ENCODE data around the gene UBAP1.
A peak's percentile ranks its signal among the peaks of the same experiment; 100 is the strongest.
"Not testable (repeated sequence)": the region's sequence is repeated elsewhere in the genome, so short reads cannot be mapped to it uniquely, and the experiment has no call there.

Gene UBAP1

GRCh38 chr9:34219421-34219820, 40.6 kb downstream of the UBAP1 start:
- no peak for DNase-seq

GRCh38 chr9:34220218-34220617, 41.4 kb downstream of the UBAP1 start:
- DNase-seq = no peak

GRCh38 chr9:34224349-34224748, 45.5 kb downstream of the UBAP1 start:
- no peak for DNase-seq

GRCh38 chr9:34226144-34226760, 47.4 kb downstream of the UBAP1 start:
- not testable (repeated sequence) for DNase-seq

DNA sequence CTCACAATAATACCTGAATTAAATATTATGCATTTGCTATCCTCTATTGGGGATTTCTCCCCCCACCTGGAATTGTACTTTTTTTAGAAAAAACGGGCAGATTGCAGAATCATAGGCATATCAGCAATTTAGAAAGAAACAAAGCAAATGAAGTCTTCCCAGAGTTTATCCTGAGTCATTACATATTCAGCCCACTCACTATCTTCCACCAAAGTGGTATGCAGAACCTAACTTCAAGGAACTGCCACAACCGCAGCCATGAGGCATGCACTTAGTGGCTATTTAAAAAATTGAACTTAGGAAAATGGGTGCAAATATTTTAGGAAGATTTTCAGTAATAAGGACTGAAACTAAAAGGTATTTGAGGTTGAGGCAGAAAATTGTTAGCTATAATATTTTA, 48.6 kb downstream of the UBAP1 start:
- no peak for DNase-seq

- no peak for DNase-seq
Measured at GRCh38 chr9:34230556-34230955, 51.7 kb downstream of the UBAP1 start.

GRCh38 chr9:34232201-34232600, 53.4 kb downstream of the UBAP1 start:
- DNase-seq = no peak

GRCh38 chr9:34233672-34234071, 54.8 kb downstream of the UBAP1 start:
- no peak for DNase-seq

- no peak for DNase-seq
Measured at GRCh38 chr9:34237836-34238235, 59.0 kb downstream of the UBAP1 start.

GRCh38 chr9:34240006-34240405, 61.2 kb downstream of the UBAP1 start:
- no peak for DNase-seq

DNA sequence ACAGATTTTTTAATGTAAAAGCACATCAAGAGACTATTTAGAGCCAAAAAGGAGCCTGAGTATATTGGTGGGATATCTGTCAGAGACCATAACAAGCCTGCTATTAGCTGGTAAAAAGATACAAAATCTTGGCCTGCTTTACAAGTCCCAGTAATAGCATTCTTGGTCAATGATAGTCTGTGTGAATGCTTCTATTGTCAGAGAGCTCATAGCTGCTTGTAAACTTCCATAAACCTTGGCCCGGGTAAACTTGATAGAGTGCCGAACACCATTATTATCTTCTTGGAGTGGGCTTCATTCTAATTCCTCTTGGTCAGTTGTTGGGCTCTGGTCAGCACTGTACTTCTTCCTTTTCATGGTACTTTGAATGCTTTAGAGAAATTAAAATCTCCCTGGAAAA, 64.0 kb downstream of the UBAP1 start:
- no peak for DNase-seq

- not testable (repeated sequence) for DNase-seq
Measured at GRCh38 chr9:34245212-34245611, 66.4 kb downstream of the UBAP1 start.

DNA sequence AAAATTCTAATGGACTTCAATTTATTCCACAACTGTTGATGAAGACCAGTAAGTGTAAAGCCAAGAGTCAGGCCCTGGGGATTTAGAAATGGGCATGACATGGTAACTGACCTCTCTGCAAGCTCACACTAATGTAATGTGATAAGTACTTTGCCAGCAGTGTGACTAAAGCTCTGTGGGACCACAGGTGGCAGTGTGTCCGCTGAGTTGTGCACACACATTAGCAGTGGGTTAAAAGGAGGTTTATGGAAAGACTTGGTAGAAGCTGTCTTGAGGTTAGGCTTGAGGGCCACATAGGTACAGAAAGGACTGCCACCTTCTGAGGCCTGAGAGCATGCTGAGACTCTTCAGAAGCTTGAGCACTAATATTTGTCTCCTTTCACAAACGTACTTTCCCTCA, 67.6 kb downstream of the UBAP1 start:
- no peak for DNase-seq

- DNase-seq = not testable (repeated sequence)
Measured at GRCh38 chr9:34247782-34248181, 68.9 kb downstream of the UBAP1 start.

GRCh38 chr9:34249274-34249673, 70.4 kb downstream of the UBAP1 start:
- DNase-seq = no peak

DNA sequence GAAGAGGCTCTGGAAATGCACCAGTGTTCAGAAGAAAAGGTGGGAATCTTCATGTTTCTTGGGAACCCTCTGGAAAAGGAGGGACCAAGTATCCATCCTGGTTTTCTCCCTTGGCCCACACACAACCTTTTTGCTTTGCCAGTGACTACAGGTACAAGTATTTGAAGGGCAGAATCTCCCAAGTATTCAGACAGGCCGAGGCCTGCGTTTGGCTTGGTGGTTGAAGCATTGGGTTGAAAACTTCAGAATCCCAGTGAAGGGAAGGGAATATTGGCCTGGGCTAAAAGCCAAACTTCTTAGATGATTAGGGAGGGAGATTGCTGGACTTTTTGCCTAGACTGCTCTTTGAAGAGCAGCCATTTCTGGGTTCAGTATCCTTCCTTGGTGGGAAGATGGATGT, 71.9 kb downstream of the UBAP1 start:
- no peak for DNase-seq

DNA sequence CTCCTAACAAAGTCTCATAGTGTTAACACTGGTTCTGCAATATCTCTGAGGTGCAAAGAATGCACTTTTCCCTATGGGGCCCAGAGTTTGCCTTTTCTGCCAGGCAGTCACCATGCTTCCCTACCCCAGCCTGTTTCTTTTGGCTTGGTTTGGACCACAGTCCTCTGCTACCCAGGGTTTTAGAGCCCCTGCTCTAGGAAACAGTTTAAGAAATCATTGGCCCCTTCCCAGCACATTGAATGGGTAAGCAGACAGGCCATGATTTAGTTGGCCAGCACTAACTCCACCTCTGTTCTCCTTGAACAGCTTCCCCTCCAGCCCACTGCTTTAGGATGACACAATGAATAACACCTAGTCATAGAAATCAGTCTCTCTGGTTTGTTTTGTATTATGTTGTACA, 73.2 kb downstream of the UBAP1 start:
- no peak for DNase-seq

DNA sequence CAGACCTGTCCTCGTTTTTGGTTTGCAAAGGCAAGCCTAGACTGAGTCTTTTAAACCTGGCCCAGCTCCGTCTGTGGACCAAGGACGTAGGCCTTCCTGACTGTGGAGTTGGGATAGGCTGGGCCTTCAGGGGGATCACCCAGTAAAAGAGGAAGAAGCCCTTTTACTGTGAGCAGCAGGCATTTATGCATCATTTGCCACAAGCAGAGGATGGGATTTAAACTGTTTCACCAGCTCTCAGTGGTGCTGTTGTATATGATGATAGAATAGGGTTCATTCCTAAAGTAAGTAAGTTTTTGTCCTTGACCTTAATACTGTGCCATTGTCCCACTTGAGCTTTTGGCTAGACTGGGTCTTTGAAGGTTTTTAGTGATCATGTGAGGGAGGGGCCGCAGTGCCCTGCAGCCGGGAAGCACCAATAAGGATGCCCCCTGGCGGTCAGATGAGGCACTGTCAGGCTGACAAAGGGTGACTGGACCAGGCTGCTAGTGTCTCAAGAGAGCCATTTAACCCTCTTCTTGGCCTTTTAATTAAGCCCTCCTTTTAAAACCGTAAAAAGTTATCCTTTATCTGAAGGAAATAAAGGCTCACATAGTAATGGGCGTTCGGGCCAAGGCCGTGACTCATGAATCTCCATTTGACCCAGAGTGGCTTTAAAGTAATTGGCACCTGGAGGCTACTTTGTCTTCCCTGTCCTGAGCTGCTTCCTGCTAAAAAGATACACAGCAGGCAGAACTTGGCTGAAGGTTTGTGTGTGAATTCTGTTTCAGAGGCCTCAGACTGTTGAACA, 74.0 kb downstream of the UBAP1 start:
- DNase-seq = peak; percentile 53

GRCh38 chr9:34253460-34253837, 74.6 kb downstream of the UBAP1 start:
- DNase-seq = no peak

GRCh38 chr9:34254141-34254913, 75.5 kb downstream of the UBAP1 start:
- DNase-seq = no peak

GRCh38 chr9:34254966-34255825, 76.4 kb downstream of the UBAP1 start:
- DNase-seq = no peak

DNA sequence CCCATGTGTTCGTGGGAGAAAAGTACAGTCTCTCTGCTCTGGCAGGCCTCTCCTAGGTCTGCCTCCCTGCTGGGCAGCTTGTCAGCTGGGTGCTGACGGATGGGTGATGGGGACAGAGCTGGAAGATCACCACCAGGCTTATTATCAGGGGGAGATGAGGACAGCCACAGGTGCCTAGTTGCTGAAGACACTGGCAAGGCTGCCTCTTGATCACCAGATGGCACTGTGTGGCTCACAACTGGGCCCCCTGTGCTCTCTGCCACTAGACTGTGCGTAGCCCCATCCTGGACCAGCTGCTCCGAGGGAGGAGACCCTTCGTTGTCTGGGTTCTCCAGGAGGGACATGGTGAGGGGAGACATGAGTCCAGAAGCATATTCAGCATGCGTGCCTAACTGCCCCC, 77.3 kb downstream of the UBAP1 start:
- DNase-seq = no peak
